ENCODE measurements around the gene CDC25B. TPM values are rescaled to one million over a fixed set of nuclear protein-coding genes. Genes with fewer than 3 reads are reported as not detected.
A peak's percentile ranks its signal among the peaks of the same experiment; 100 is the strongest.

Gene CDC25B
- total and polyA plus RNA-seq, 2 of the 8 experiments (the other 6 are each of a cell fraction or from before 2014, with no cell fraction given) = 21.7 to 31.2 TPM

DNA sequence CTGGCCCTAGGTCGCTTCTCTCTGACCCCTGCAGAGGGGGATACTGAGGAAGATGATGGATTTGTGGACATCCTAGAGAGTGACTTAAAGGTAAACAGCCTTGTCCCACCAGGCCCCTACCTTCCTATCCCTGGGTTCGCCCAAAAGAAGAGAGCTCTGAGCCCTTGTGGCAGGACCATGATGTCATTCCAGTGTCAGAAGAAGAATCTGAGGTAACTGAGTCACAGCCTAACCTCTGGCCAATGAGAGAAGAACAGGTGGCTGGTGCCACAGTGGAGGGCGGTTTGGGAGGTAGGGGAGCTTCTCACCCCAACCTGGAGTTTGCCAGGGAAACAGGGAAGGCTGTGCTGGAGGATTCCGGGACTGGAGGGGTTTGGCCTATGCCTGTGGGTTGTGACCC, 5.2 kb downstream of the CDC25B start:
- H2AFZ ChIP-seq (ENCODE audit: low read length) = no peak overlapping the region
- no peak overlapping the region for H2BK5ac ChIP-seq (ENCODE audit: low read depth, low read length)
- FAIRE-seq (no peak), DNase-seq (ENCODE audit: low read depth in 1 of 2, low spot score in 2 of 2) (no peak)
- H2BK15ac ChIP-seq (ENCODE audit: low read length) = peak overlapping the region; percentile 31; the same call in 1 of the 2 replicates
- no peak overlapping the region for H4K91ac ChIP-seq (replicated peaks; ENCODE audit: insufficient read length, low read length)
- no peak overlapping the region for H3K56ac ChIP-seq (replicated peaks; ENCODE audit: insufficient read length, low read depth, low read length)
- no peak overlapping the region for H3K27ac ChIP-seq (ENCODE audit: low read depth, low read length)
- no peak overlapping the region; the same call in 1 of the 2 replicates for H3K18ac ChIP-seq (ENCODE audit: extremely low read depth, low read length)
- ChIA-PET POLR2A (ENCODE audit: partially characterized antibody) (interaction anchor here (1.1 to 2.9 kb wide), 9 partner anchors 8 to 87 kb away, joined by 3 to 29 read pairs (median 7); partner anchors contain the start of genes AP5S1, CENPB, PANK2 and SPEF1), CTCF (ENCODE audit: partially characterized antibody) (interaction anchor here (0.9 to 3.7 kb wide), 4 partner anchors 14 to 220 kb away, joined by 3 to 29 read pairs (median 3); partner anchors contain the start of gene CENPB)
- H3K4me2 ChIP-seq (ENCODE audit: insufficient read depth in 1 of 2, low read depth in 2 of 2, low read length in 2 of 2) = no peak overlapping the region
- H2AK5ac ChIP-seq (ENCODE audit: low read depth, low read length) = no peak overlapping the region
- peaks cover 4 to 35% (median 30%) of the 10 kb centered on the region in 4 experiments for H3K36me3 ChIP-seq (ENCODE audit: control insufficient read depth in 2 of 4, insufficient read depth in 4 of 4, low read length in 3 of 4)
- no peak overlapping the region for H3K23ac ChIP-seq (ENCODE audit: insufficient read length)
- H3K79me1 ChIP-seq (ENCODE audit: low read depth, low read length) = no peaks in the 10 kb centered on the region; the same call in 1 of the 2 replicates
- H2BK20ac ChIP-seq (ENCODE audit: low read length) = peak overlapping the region; percentile 61; the same call in 1 of the 2 replicates
- no peak overlapping the region for H3K4ac ChIP-seq (replicated peaks; ENCODE audit: insufficient read length, low read depth, low read length)
- H3K4me1 ChIP-seq (replicated peaks in 1 of 4; ENCODE audit: control insufficient read depth in 3 of 4, insufficient read depth in 4 of 4, low read length in 3 of 4) = peaks cover 5 to 35% (median 28%) of the 10 kb centered on the region in 4 experiments
- peaks cover 9% of the 10 kb centered on the region; the same call in 1 of the 2 replicates for H3K23me2 ChIP-seq (ENCODE audit: low read depth, low read length)
- H3K27me3 ChIP-seq (replicated peaks in 1 of 4; ENCODE audit: control insufficient read depth in 3 of 4, extremely low read depth in 1 of 4, insufficient read depth in 3 of 4, low read length in 3 of 4) = no peaks in the 10 kb centered on the region
- peak overlapping the region; percentile 31; the same call in 1 of the 2 replicates for H4K8ac ChIP-seq (ENCODE audit: extremely low read depth, insufficient read depth, low read length)
- no peak overlapping the region for H2BK12ac ChIP-seq (ENCODE audit: low read depth, low read length)
- H3K79me2 ChIP-seq (ENCODE audit: control insufficient read depth in 1 of 2, insufficient read depth in 2 of 2, low read length in 2 of 2) = no peaks in the 10 kb centered on the region; a peak in 1 of 4 replicates
- 86% methylated on average over 3 of the region's 4 CpGs; no CpG with 5 or more reads in 1 of the 2 experiments for WGBS, 2 experiments (ENCODE audit: extremely low coverage in 1 of 2, insufficient coverage in 1 of 2, insufficient read length in 1 of 2, insufficient replicate concordance in 2 of 2, low coverage in 1 of 2, low lambda C conversion rate in 2 of 2, missing lambda C conversion rate in 1 of 2)
- H2BK120ac ChIP-seq (replicated peaks; ENCODE audit: low read depth, low read length) = no peak overlapping the region
- H3K4me3 ChIP-seq (ENCODE audit: extremely low read depth in 1 of 4, insufficient read depth in 2 of 4, low read depth in 3 of 4, low read length in 4 of 4) = no peak overlapping the region; a peak in 1 of 8 replicates
- no peak overlapping the region for H4K5ac ChIP-seq (ENCODE audit: insufficient read length, low read depth, low read length)
- H3K9ac ChIP-seq (replicated peaks in 1 of 4; ENCODE audit: extremely low read depth in 1 of 4, low read depth in 3 of 4, low read length in 3 of 4) = no peak overlapping the region
- H3K14ac ChIP-seq (ENCODE audit: insufficient read length) = no peak overlapping the region
- H3K9me3 ChIP-seq (ENCODE audit: insufficient read depth in 2 of 2, low read depth in 1 of 2, low read length in 1 of 2) = no peaks in the 10 kb centered on the region
- peaks cover 3% of the 10 kb centered on the region in 2 experiments for H4K20me1 ChIP-seq (replicated peaks in 1 of 2; ENCODE audit: control insufficient read depth in 1 of 2, insufficient read depth in 2 of 2, low read length in 2 of 2)
- TF ChIP-seq JUN (IDR thresholded peaks at IDR 0.05; ENCODE audit: low read depth, low read length) = no peak
- TF ChIP-seq, protein P1, sequence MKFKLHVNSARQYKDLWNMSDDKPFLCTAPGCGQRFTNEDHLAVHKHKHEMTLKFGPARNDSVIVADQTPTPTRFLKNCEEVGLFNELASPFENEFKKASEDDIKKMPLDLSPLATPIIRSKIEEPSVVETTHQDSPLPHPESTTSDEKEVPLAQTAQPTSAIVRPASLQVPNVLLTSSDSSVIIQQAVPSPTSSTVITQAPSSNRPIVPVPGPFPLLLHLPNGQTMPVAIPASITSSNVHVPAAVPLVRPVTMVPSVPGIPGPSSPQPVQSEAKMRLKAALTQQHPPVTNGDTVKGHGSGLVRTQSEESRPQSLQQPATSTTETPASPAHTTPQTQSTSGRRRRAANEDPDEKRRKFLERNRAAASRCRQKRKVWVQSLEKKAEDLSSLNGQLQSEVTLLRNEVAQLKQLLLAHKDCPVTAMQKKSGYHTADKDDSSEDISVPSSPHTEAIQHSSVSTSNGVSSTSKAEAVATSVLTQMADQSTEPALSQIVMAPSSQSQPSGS (IDR thresholded peaks at IDR 0.05; ENCODE audit: low read length) = no peak
- no peak for TF ChIP-seq RAD21 (IDR thresholded peaks at IDR 0.05 in 1 of 2, conservative IDR thresholded peaks at IDR 0.05 in 1 of 2; ENCODE audit: low read depth in 2 of 2, low read length in 2 of 2)
- TF ChIP-seq CHD2 (IDR thresholded peaks at IDR 0.05; ENCODE audit: low read length) = no peak
- TF ChIP-seq ZNF274 (IDR thresholded peaks at IDR 0.05; ENCODE audit: borderline replicate concordance, extremely low read depth, low read length) = no peak
- no peak for TF ChIP-seq NANOG (IDR thresholded peaks at IDR 0.05; ENCODE audit: insufficient read depth, low read depth, low read length, poor library complexity, severe bottlenecking)
- no peak for TF ChIP-seq POLR2A (IDR thresholded peaks at IDR 0.05; ENCODE audit: control extremely low read depth in 1 of 2, low read depth in 2 of 2, low read length in 2 of 2)
- no peak for TF ChIP-seq SP4 (IDR thresholded peaks at IDR 0.05; ENCODE audit: low read length)
- TF ChIP-seq SIN3A (conservative IDR thresholded peaks at IDR 0.05 in 1 of 2, IDR thresholded peaks at IDR 0.05 in 1 of 2; ENCODE audit: low read depth in 1 of 2, low read length in 2 of 2) = no peak
- TF ChIP-seq SIRT6 (IDR thresholded peaks at IDR 0.05; ENCODE audit: low read length) = no peak
- TF ChIP-seq SRF (IDR thresholded peaks at IDR 0.05; ENCODE audit: low read depth, low read length) = no peak
- no peak for TF ChIP-seq BRCA1 (IDR thresholded peaks at IDR 0.05; ENCODE audit: low read depth, low read length)

Data from H1 (cell line).